GM19395 (cell line): ENCODE data around the gene NIN.
"Not testable (repeated sequence)": the region's sequence is repeated elsewhere in the genome, so short reads cannot be mapped to it uniquely, and the experiment has no call there.

Experiments used
- ATAC-seq: cut with Tn5 transposase; IDR thresholded peaks from one replicate; pipeline ENCODE4 v1.9.1; 2021; ENCODE audit warnings: mild to moderate bottlenecking, moderate library complexity; ENCODE audit not compliant: unreplicated experiment

NIN gene

DNA sequence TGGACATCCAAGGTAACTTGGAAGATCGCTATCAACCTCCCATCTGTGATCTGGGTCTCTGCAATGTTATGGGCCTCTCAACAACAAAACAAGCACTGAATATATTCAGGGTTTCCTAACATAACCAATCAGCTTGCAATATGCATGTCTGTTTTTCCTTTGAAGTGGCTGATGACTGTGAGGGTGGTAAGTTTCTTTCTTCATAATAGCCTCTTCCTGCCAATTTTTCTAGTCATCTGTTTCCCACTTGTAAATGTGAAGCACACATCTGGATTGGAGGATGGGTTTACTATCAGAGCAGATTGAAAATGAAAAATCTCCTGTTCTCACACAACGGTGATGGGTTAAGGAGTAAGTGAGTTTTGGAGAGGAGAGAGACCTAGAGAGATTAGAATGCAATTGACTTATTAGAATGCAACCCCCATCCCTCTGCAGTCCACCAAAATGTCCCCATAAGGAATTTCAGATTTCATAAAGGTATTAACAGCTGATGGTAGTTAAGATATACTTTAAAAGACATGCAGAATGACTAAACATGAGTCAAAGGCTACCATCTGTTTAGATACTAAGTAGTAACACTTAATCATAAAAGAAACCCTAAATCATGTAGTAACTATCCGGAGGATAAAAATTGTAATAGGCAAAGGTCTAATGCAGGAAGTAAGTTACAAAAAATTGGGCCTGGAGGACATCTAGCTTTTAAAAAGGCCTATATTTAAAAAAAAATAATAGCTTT lies 104.4 kb downstream of the NIN start:
- no peak for ATAC-seq

- ATAC-seq = no peak
Observed at GRCh38 chr14:50725761-50726160, 105.2 kb downstream of the NIN start.

DNA sequence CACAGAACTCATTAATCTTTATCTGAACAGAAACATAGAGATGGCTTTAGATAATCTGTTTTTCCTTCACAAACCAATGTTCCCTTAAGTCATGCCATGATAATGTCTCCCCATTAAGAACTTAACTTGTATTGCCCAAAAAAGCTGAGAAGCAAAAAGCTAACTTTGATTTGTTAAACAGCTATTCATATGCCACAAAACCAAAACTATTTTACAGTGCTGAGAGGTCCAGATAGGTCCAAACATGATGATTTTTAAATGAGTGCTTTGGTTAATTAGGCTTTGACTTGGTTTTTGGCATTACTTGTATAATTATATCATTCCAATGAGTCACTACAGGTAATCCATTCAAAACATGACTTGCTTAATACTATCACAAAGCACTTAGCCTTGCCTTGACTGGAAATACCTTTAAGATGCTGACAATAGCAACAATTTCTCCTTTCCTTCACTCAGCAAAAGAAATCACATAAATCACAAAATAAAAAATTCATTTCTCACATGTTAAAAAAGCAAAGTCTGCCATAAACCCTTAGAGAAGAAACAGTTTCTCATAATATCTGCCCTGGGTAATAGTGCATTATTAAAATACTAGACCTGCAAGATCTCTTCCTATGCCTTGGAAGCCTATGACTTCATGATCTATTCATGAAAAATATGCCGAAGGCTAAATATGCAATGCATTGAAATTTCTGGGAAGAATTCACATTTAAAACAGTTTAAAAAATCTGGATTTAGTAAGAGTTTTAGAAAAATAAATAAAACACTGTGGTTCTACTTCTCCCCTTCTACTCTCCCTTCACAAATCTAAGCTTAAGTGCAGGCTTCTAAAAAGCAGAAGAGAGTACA lies 110.8 kb downstream of the NIN start:
- ATAC-seq = no peak

GRCh38 chr14:50718949-50719348 lies 112.0 kb downstream of the NIN start:
- ATAC-seq = no peak

- ATAC-seq = no peak
Observed at GRCh38 chr14:50717811-50718210, 113.2 kb downstream of the NIN start.

- peak; percentile 58 for ATAC-seq
Observed at GRCh38 chr14:50714450-50715073, 116.4 kb downstream of the NIN start.

- ATAC-seq = no peak
Observed at GRCh38 chr14:50711043-50711442, 119.9 kb downstream of the NIN start.

DNA sequence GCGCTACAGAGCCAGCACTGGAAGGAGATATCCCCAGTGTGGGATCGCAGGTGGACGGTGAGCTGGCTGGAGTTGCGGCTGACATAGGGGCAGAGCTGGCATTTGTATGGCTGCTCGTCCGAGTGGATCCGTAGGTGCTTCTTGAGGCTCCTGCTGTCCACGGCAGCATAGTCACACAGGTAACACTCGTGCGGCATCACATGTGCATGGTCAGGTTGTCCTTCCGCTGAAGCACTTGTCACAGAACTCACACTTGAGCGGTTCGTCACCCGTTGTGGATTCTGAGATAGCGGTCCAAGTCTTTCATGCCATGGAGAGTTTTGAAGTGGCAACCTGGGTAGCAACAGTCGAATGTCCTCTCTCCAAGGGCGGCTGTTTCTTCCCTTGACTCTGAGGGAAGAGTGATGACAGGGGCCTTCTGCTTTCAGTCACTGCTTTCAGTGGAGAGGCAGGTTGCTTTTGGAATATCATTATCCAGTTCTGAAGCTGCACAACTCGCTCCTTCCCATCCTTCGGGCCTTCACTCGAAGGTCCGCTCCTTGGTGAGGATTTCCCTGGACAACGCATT lies 125.9 kb downstream of the NIN start:
- no peak for ATAC-seq

- ATAC-seq = no peak
Observed at GRCh38 chr14:50704454-50705010, 126.4 kb downstream of the NIN start.

- ATAC-seq = no peak
Observed at GRCh38 chr14:50697659-50698290, 133.2 kb downstream of the NIN start.

GRCh38 chr14:50694260-50694659 lies 136.7 kb downstream of the NIN start:
- not testable (repeated sequence) for ATAC-seq

DNA sequence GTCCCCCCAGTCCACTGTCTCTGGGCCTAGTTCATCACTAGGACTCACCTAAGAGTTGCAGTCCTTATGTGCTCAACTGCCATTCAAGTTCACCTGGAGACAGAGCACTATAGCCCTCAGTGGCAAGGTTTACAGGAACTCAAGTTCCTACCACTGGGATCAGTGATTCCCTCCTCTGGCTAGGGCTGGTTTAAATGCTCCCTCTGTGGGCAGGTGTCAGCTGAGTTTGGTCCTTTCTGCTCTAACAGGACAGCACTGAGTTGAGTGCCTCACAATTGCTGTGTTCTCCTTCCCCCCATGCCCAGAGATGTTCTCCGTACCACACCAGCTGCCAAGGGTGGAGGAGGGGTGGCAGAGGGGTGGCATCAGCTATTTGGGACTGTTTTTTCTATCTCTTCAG lies 142.1 kb downstream of the NIN start:
- ATAC-seq = no peak

DNA sequence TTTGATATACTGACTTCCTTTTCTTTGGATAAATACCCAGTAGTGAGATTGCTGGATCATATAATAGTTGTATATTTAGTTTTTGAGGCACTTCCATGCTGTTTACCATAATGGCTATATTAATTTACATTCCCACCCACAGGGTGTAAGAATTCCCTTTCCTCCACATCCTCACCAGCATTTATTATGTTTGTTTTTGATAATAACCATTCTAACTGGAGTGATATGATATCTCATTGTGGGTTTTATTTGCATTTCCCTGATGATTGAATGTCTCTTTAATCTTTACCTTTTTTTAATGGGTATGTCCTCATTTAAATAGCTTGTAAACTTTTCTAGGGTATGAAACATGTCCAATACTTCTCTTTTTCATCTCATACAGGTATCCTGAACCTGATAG lies 151.3 kb downstream of the NIN start:
- no peak for ATAC-seq

- ATAC-seq = no peak
Observed at GRCh38 chr14:50678163-50678562, 152.8 kb downstream of the NIN start.

- no peak for ATAC-seq
Observed at GRCh38 chr14:50677527-50678063, 153.4 kb downstream of the NIN start.

DNA sequence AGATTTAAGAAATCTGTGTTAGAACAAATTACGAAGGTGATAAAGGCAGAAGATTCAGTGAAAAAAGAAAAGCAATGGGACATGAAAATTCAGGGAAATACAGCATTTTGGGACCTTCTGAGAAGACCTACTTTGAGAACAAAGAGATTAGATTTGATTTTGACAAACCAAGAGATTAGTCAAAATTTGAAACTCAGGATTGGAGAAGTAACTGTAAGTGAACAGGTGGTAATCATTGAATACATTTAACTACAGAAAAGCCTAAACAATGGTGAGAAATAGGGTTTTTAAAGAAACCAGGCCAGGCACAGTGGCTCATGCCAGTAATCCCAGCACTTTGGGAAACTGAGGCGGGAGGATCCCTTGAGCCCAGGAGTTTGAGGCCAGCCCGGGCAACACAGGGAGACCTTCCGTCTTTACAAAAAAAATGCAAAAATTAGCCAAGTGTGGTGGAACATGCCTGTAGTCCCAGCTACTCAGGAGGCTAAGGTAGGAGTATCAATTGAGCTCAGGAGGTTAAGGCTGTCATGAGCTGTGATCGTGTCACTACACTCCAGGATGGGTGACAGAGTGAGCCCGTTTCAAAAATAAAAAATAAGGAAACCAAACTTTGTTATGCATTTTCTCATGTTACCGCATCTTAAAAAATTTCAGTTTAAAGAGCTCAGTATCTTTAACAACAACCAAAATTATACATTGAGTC lies 154.0 kb downstream of the NIN start:
- no peak for ATAC-seq

GRCh38 chr14:50675597-50675996 lies 155.4 kb downstream of the NIN start:
- ATAC-seq = no peak

- ATAC-seq = no peak
Observed at GRCh38 chr14:50670866-50671256, 160.1 kb downstream of the NIN start.

DNA sequence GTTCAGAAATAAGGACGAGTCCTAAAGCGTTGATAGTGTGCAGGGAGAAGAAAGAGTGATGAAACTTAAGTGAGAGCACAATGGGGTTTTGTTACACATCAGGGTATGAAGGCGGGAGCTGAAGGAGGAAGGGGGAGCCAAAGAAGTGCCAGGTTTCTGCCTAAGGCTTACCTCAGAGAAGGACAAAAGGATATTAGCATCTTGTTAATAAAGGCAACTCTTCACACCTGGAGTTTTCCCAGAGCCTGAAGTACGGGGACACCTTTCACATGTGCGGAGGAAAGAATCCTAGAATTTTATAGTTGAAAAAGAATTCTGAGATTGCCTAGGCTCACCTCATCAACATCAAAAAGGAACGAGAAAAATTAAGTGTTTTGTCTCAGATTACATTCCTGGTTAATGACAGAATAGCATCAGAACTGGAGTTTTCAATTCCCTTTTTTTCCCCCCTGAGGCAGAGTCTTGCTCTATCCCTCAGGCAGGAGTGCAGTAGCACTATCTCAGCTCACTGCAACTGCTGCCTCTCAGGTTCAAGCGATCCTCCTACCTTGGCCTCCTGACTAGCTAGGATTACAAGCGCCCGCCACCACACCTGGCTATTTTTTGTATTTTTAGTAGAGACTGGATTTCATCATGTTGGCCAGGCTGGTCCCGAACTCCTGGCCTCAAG lies 160.6 kb downstream of the NIN start:
- ATAC-seq = no peak
